ENCODE data around the gene ACACB. TPM values are rescaled to one million over a fixed set of nuclear protein-coding genes. Genes with fewer than 3 reads are reported as not detected.

The ACACB gene
- total and polyA plus RNA-seq, 2 experiments from 2014 or later, result 6.2 to 15.4 TPM

- TF ChIP-seq ZNF462 (CRISPR knock-in tag; IDR thresholded peaks at IDR 0.05) (no peak), CTCF (conservative IDR thresholded peaks at IDR 0.05; ENCODE audit: low read depth in 2 of 2) (no peak)
Measured at GRCh38 chr12:109287181-109287580, 170.8 kb downstream of the ACACB start (continued).

DNA sequence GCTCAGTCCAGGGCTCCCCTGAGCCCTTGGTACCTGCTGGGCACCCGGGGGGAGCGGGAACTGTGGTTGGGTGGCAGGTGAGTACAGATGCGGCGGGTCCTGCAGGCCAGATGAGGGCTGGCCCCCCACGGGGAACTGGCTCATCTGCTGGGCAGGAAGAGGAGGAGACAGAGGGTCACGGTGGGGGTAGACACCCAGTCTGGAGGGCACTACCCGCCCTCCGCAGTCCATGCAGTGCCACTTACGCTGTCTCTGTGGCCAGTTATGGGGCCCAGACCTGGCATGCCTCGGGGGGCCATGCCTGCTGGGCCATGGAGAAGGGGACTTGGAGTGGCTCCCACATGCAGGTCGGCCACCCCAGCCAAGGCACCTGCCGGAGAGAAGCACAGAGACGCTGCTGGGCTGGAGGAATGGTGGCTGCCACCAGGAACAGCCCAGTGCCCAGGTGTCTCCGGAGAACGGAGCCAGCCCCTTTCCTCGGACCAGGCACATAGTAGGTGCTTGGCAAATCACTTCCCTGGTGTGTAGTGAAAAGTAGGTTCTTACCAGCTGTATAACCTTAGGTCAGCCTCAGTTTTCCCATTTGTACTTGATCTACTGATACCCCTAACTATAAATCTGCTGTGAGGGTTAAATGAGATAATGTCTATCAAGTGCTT, 171.6 kb downstream of the ACACB start:
- H3K27me3 ChIP-seq (ENCODE audit: insufficient read depth), result no peaks in the 10 kb centered on the region
- Mint-ChIP-seq H3K27me3 (ENCODE audit: insufficient read depth, low read depth, poor library complexity) (peaks cover 6% of the 10 kb centered on the region), H3K4me3 (peak overlapping the region; percentile 66; the same call in 2 of the 3 replicates), H3K9me3 (no peaks in the 10 kb centered on the region), H3K27ac (no peak overlapping the region), H3K36me3 (ENCODE audit: low read depth) (no peaks in the 10 kb centered on the region; the same call in 2 of the 3 replicates), H3K4me1 (peaks cover 13% of the 10 kb centered on the region)
- H3K9me2 ChIP-seq (ENCODE audit: insufficient read depth), result no peaks in the 10 kb centered on the region
- no peaks in the 10 kb centered on the region; the same call in 1 of the 2 replicates for H3K4me1 ChIP-seq (ENCODE audit: insufficient read depth)
- DNase-seq (ENCODE audit: low spot score) (no peak), ATAC-seq (no peak)
- no peak overlapping the region for H2AFZ ChIP-seq
- no peak overlapping the region for H3K27ac ChIP-seq (ENCODE audit: low read depth)
- no peaks in the 10 kb centered on the region for H3F3A ChIP-seq (replicated peaks; ENCODE audit: low read depth)
- no peaks in the 10 kb centered on the region for H4K20me1 ChIP-seq (replicated peaks; ENCODE audit: insufficient read depth)
- H3K36me3 ChIP-seq (ENCODE audit: insufficient read depth), result no peaks in the 10 kb centered on the region
- H3K79me2 ChIP-seq (replicated peaks; ENCODE audit: insufficient read depth), result no peaks in the 10 kb centered on the region
- no peak overlapping the region for H3K4me2 ChIP-seq
- no peak overlapping the region for H3K4me3 ChIP-seq
- TF ChIP-seq EZH2 (IDR thresholded peaks at IDR 0.05; ENCODE audit: low read depth, unreplicated experiment), result no peak
- TF ChIP-seq REST (IDR thresholded peaks at IDR 0.05; ENCODE audit: unreplicated experiment), result no peak
- no peak for TF ChIP-seq NANOG (IDR thresholded peaks at IDR 0.05; ENCODE audit: borderline replicate concordance)
- no peak for TF ChIP-seq CTCF (conservative IDR thresholded peaks at IDR 0.05; ENCODE audit: low read depth in 2 of 2)
- TF ChIP-seq ZNF114 (CRISPR knock-in tag; IDR thresholded peaks at IDR 0.05), result no peak
- no peak for TF ChIP-seq JUNB (IDR thresholded peaks at IDR 0.05; ENCODE audit: unreplicated experiment)
- TF ChIP-seq CREB1 (CRISPR knock-in tag; IDR thresholded peaks at IDR 0.05; ENCODE audit: low read depth), result no peak
- TF ChIP-seq EZH2phosphoT487 (IDR thresholded peaks at IDR 0.05; ENCODE audit: unreplicated experiment), result no peak
- TF ChIP-seq ZNF331 (CRISPR knock-in tag; IDR thresholded peaks at IDR 0.05; ENCODE audit: low read depth), result no peak
- no peak for TF ChIP-seq STAT1 (IDR thresholded peaks at IDR 0.05; ENCODE audit: unreplicated experiment)

Measured in GM23338 (cell line).